Body of pancreas (tissue), 4 donors: ENCODE measurements around the gene MIAT. TPM values are rescaled to one million over a fixed set of nuclear protein-coding genes. Genes with fewer than 3 reads are reported as not detected.
A peak's percentile ranks its signal among the peaks of the same experiment; 100 is the strongest.

Experiments
- ATAC-seq: fragments of 150-250 bp; one replicate; pipeline ENCODE4 v1.9.1; 2016
- DNase-seq, 4 donors: peaks; one replicate each; pipeline ENCODE4 v3.0.0-alpha.2; 2019
- H3K27ac ChIP-seq, 4 donors: fragments of 200-600 bp; sonication (generic); 1 replicate in 3 of 4; 2 replicates in 1 of 4; pipeline versions ENCODE4 v1.5.1 to v1.6.1; 2016 to 2019; ENCODE audit warnings: mild to moderate bottlenecking in 1 of 4, mixed read lengths in 1 of 4, moderate library complexity in 1 of 4
- H3K27me3 ChIP-seq, 2 donors: fragments of 200-600 bp; sonication (generic); one replicate each; pipeline ENCODE4 v1.6.0; 2016; ENCODE audit warnings: mild to moderate bottlenecking in 1 of 2
- H3K36me3 ChIP-seq, 2 donors: fragments of 200-600 bp; sonication (generic); replicated peaks in 1 of 2; 2 replicates each; pipeline ENCODE4 v1.5.1; 2016; ENCODE audit warnings: low read depth in 2 of 2; ENCODE audit not compliant: insufficient read depth in 1 of 2
- H3K4me1 ChIP-seq: fragments of 200-600 bp; sonication (generic); one replicate; pipeline ENCODE4 v1.6.0; 2016
- H3K4me3 ChIP-seq, 2 donors: fragments of 200-600 bp; sonication (generic); 1 replicate in 1 of 2; 2 replicates in 1 of 2; pipeline ENCODE4 v1.5.1; 2016 to 2019
- H3K9me3 ChIP-seq, 3 donors: fragments of 200-600 bp; sonication (generic); 1 replicate in 2 of 3; 2 replicates in 1 of 3; pipeline ENCODE4 v1.5.1; 2016
- POLR2A ChIP-seq, 3 donors: fragments of 450-650 bp; IDR thresholded peaks; one replicate each; pipeline ENCODE4 v1.6.1; 2016; ENCODE audit warnings: antibody characterized with exemption in 3 of 3, mild to moderate bottlenecking in 2 of 3
- WGBS, 2 donors: methylation state at CpG; one replicate each; pipeline ENCODE4 v1.1.5; 2017; 5-methylcytosine and 5-hydroxymethylcytosine counted together
- intact Hi-C: fragments of 100-400 bp; cut with DNase I; formaldehyde crosslinking; loops from one replicate; pipeline ENCODE4 v1.15.1; 2023
- total RNA-seq, 2 donors: library from RNA; depleted of rRNA; stranded (reverse); fragments of >200 nt; gene quantifications; one replicate each; pipeline ENCODE4 v1.1.0, GENCODE V29; 2016
- TF ChIP-seq, protein P1 (sequence below), 7 experiments: fragments of 450-650 bp in 4 of 7; fragments of 200-600 bp in 3 of 7; sonication (generic) in 3 of 7; IDR thresholded peaks; one replicate each; pipeline ENCODE4 v1.5.1; 2016 to 2019; ENCODE audit warnings: antibody characterized with exemption in 7 of 7

The MIAT gene
- total RNA-seq, 2 donors from 2014 or later, result 1.0 to 2.6 TPM

DNA sequence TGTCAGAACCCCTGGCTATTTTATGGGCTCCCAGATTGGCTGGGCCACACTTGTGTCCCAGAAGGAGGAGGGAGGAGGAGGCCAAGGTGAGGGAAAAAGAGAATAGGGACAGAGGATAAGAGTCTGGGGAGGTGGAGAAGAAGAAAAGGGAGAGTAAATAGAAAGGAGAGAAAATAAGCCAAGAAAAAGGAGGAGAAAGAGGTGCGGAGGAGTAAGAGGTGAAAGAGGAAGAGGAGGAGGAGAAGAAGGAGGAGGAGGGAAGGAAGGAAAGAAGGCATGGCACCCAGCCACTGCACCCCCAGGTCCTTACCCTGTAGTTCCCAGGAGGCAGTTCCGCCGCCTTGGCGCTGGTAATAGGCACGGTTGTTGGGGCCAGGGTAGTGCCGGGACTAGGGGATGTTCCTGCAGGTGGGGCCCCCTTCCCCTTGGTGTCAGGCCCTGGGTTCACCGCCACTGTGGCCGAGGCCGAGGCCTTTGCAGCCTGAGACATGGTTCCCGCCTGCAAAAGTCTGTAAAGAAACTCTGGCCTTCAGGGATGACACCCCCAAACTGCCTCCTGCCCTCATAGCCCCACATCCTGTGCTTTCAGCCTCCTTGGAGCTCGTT, 41.5 kb upstream of the MIAT start:
- TF ChIP-seq POLR2A (IDR thresholded peaks at IDR 0.05), result no peak
- TF ChIP-seq, protein P1, sequence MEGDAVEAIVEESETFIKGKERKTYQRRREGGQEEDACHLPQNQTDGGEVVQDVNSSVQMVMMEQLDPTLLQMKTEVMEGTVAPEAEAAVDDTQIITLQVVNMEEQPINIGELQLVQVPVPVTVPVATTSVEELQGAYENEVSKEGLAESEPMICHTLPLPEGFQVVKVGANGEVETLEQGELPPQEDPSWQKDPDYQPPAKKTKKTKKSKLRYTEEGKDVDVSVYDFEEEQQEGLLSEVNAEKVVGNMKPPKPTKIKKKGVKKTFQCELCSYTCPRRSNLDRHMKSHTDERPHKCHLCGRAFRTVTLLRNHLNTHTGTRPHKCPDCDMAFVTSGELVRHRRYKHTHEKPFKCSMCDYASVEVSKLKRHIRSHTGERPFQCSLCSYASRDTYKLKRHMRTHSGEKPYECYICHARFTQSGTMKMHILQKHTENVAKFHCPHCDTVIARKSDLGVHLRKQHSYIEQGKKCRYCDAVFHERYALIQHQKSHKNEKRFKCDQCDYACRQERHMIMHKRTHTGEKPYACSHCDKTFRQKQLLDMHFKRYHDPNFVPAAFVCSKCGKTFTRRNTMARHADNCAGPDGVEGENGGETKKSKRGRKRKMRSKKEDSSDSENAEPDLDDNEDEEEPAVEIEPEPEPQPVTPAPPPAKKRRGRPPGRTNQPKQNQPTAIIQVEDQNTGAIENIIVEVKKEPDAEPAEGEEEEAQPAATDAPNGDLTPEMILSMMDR (IDR thresholded peaks at IDR 0.05), result no peak
- 76 to 78% methylated on average over 11 of the region's 11 CpGs for WGBS, 2 donors

DNA sequence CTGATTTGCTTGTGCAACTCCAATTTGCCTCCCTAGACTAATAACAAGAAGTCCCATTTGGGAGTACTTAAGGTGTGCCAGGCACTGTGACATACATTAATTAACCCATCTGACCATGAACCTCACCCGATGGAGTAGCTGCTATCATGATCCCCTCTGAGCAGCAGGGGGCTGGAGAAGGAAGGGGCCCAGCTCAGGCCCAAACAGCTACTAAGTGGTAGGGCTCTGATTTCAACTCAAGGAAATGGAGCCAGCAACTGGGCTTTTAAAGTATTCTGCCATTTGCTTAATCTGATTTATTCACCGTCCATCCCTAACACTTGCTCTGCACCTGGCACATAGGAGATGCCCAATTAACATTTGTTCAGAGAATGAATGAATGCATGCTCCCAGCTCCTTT, 40.7 kb upstream of the MIAT start:
- Histone ChIP-seq H3K4me3 (no peak overlapping the region), H3K27me3 (no peaks in the 10 kb centered on the region), H3K4me1 (no peaks in the 10 kb centered on the region), H3K36me3 (no peaks in the 10 kb centered on the region), H3K9me3 (no peaks in the 10 kb centered on the region), H3K27ac (no peak overlapping the region)
- no peak for ATAC-seq
- intact Hi-C loops, result no loop called here
- TF ChIP-seq POLR2A (IDR thresholded peaks at IDR 0.05), result no peak
- TF ChIP-seq, protein P1 (IDR thresholded peaks at IDR 0.05), result no peak
- WGBS, 2 donors, result 49 to 69% methylated on average over 2 of the region's 2 CpGs
- no peak for DNase-seq

More for the DNA sequence above, 41.5 kb upstream of the MIAT start:
- no peak overlapping the region for H3K27ac ChIP-seq
- no peaks in the 10 kb centered on the region for H3K4me1 ChIP-seq
- DNase-seq, result no peak
- H3K4me3 ChIP-seq, result no peak overlapping the region
- intact Hi-C loops, result no loop called here
- no peaks in the 10 kb centered on the region for H3K27me3 ChIP-seq
- H3K36me3 ChIP-seq, result no peaks in the 10 kb centered on the region
- H3K9me3 ChIP-seq, result no peaks in the 10 kb centered on the region
- no peak for ATAC-seq

DNA sequence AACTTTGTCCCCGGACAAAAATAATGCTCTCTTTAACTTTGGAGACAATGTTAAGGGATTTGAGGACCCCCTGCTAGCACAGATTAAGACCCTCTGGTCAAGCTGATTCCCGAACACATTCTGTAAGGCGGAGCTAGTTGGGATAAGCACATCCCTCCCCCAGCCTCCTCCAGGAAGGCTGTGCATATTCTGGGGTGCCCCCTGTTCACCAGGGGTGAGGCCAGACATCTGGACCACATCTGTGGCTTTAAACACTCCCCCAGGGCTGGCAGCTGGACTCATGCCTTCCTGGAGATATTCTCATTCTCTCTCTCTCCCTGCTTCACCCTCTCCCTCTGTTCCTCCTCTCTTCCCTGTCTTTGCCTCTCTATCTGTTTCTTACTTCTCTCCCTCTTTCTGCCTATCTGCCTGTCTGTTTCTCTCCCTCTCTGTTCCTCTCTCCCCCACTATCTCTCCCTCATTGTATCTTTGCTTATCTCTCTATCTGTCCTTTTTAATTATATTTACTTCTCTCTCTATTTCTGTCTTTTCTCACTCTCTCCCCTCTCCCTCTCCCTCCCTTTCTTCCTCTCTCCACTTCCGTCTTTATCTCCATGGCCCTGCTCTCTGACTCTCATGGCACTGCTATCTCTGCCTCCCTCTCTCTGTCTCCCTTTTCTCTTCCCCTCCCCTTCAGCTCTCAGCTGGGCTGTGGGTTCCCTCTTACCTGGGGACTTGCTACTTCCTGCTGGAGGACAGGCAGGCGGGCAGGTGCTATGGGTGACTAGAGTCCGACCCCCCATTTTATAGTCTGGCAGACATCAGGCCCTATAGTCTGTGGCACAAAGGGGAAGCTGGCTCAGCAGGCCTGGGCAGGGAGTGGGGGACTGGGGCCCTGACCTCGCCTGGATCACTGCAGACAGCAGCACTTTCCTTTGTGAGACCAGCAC, 39.9 kb upstream of the MIAT start, which contains the start of gene CRYBB1:
Gene CRYBB1, minus strand, starts transcription at position 757 of the 929 bp plus-strand sequence. CDS start 1,708 bp downstream, outside the sequence.
- Histone ChIP-seq H3K4me1 (no peaks in the 10 kb centered on the region), H3K36me3 (no peaks in the 10 kb centered on the region), H3K27me3 (no peaks in the 10 kb centered on the region), H3K9me3 (no peaks in the 10 kb centered on the region), H3K4me3 (no peak within 1 kb of the TSS), H3K27ac (peak within 1 kb of the TSS in 1 of 4 donors; percentile 41)
- ATAC-seq, result no peak
- intact Hi-C loops, result no loop called here
- WGBS, 2 donors, result 62 to 67% methylated on average over 7 of the region's 7 CpGs
- DNase-seq, result peak in 1 of 4 donors; percentile 44
- TF ChIP-seq POLR2A (IDR thresholded peaks at IDR 0.05), result no peak
- TF ChIP-seq, protein P1 (IDR thresholded peaks at IDR 0.05), result no peak

DNA sequence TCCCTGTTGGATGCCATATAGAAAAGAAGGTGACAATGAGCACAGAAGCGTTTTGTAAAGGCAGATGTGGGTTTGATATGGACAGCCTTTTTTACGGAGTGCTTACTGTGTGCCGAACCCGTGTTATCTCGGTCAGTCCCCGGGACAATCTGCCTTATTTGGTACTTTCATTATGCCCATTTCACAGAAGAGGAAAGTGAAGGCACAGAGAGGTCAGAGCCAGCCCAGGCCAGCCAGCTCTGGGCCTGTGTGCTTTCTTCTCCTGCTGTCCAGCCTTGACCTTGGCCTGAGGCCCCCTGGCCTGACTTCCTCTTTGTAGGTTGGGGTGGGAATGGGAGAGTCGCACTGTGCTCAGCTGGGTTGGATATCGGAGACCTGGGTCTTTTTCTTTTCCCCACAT, 38.9 kb upstream of the MIAT start:
- TF ChIP-seq, protein P1 (IDR thresholded peaks at IDR 0.05), result no peak
- TF ChIP-seq POLR2A (IDR thresholded peaks at IDR 0.05), result no peak
- DNase-seq, result no peak
- intact Hi-C loops, result no loop called here
- Histone ChIP-seq H3K27ac (no peak overlapping the region), H3K9me3 (no peaks in the 10 kb centered on the region), H3K36me3 (no peaks in the 10 kb centered on the region), H3K4me3 (no peak overlapping the region), H3K27me3 (no peaks in the 10 kb centered on the region), H3K4me1 (no peaks in the 10 kb centered on the region)
- WGBS, 2 donors, result 80 to 86% methylated on average over 8 of the region's 8 CpGs
- ATAC-seq, result no peak
